Uterus (tissue), 4 donors: ENCODE results near the gene BRINP2. TPM values are rescaled to one million over a fixed set of nuclear protein-coding genes. Genes with fewer than 3 reads are reported as not detected.

Experiments used
- DNase-seq, 2 donors: peaks; one replicate each; pipeline ENCODE4 v3.0.0-alpha.2; 2019 to 2020
- H3K27ac ChIP-seq, 2 donors: fragments of 200-600 bp; sonication (generic); 1 replicate in 1 of 2; 2 replicates in 1 of 2; pipeline ENCODE4 v1.5.1; 2016 to 2018
- H3K27me3 ChIP-seq, 2 donors: fragments of 200-600 bp; sonication (generic); one replicate each; pipeline ENCODE4 v1.5.1; 2018 to 2019; ENCODE audit warnings: control low read depth in 1 of 2
- H3K36me3 ChIP-seq, 2 donors: fragments of 200-600 bp; sonication (generic); one replicate each; pipeline ENCODE4 v1.5.1; 2019; ENCODE audit warnings: control low read depth in 1 of 2
- H3K4me1 ChIP-seq, 2 donors: fragments of 200-600 bp; sonication (generic); one replicate each; pipeline ENCODE4 v1.5.1; 2018 to 2019; ENCODE audit warnings: control low read depth in 1 of 2
- H3K4me3 ChIP-seq, 2 donors: fragments of 200-600 bp; sonication (generic); 1 replicate in 1 of 2; 2 replicates in 1 of 2; pipeline ENCODE4 v1.5.1; 2018 to 2019; ENCODE audit warnings: mild to moderate bottlenecking in 1 of 2
- H3K9me3 ChIP-seq, 2 donors: fragments of 200-600 bp; sonication (generic); one replicate each; pipeline ENCODE4 v1.5.1; 2019; ENCODE audit warnings: control low read depth in 1 of 2
- CTCF ChIP-seq, 4 experiments: fragments of 200-600 bp in 2 of 4; fragments of 450-650 bp in 2 of 4; sonication (generic) in 2 of 4; IDR thresholded peaks; one replicate each; pipeline ENCODE4 v1.5.1; 2016 to 2019; ENCODE audit warnings: antibody characterized with exemption in 4 of 4, mild to moderate bottlenecking in 2 of 4, moderate library complexity in 1 of 4
- POLR2A ChIP-seq, 2 donors: fragments of 450-650 bp; IDR thresholded peaks; one replicate each; pipeline ENCODE4 v1.6.1; 2016; ENCODE audit warnings: antibody characterized with exemption in 2 of 2, mild to moderate bottlenecking in 1 of 2, moderate library complexity in 1 of 2
- intact Hi-C: fragments of 100-400 bp; cut with DNase I; formaldehyde crosslinking; loops from one replicate; pipeline ENCODE4 v1.15.1; 2023; ENCODE audit warnings: low total_unique reads
- total RNA-seq, 4 donors: library from RNA; depleted of rRNA in 3 of 4; stranded (reverse); fragments of >200 nt in 3 of 4; gene quantifications; one replicate each; pipeline versions ENCODE4 v1.1.0 to v1.2.4, GENCODE V29; 2014 to 2023
- donor health status: DM: yes; HTN: yes; CAD: no.

The BRINP2 gene
- total RNA-seq, 4 donors from 2014 or later = 0.18 to 5.7 TPM; not detected in 2

GRCh38 chr1:177216587-177217202, 45.9 kb downstream of the BRINP2 start:
- Histone ChIP-seq H3K36me3 (no peaks in the 10 kb centered on the region), H3K4me1 (no peaks in the 10 kb centered on the region), H3K27ac (no peak overlapping the region), H3K9me3 (peaks cover 0 to 8% of the 10 kb centered on the region in 2 donors), H3K4me3 (no peak overlapping the region), H3K27me3 (no peaks in the 10 kb centered on the region)
- intact Hi-C loops = no loop called here
- no peak for DNase-seq
- TF ChIP-seq CTCF (IDR thresholded peaks at IDR 0.05) (no peak), POLR2A (IDR thresholded peaks at IDR 0.05) (no peak)

GRCh38 chr1:177219554-177220458, 49.0 kb downstream of the BRINP2 start:
- intact Hi-C loops = no loop called here
- Histone ChIP-seq H3K27ac (no peak overlapping the region), H3K36me3 (no peaks in the 10 kb centered on the region), H3K4me1 (no peaks in the 10 kb centered on the region), H3K4me3 (no peak overlapping the region), H3K27me3 (no peaks in the 10 kb centered on the region), H3K9me3 (peaks cover 0 to 8% of the 10 kb centered on the region in 2 donors)
- no peak for TF ChIP-seq CTCF (IDR thresholded peaks at IDR 0.05)
- no peak for TF ChIP-seq POLR2A (IDR thresholded peaks at IDR 0.05)
- DNase-seq = no peak

- no peak overlapping the region for H3K27ac ChIP-seq
- no peaks in the 10 kb centered on the region for H3K4me1 ChIP-seq
- H3K36me3 ChIP-seq = no peaks in the 10 kb centered on the region
- H3K4me3 ChIP-seq = no peak overlapping the region
- TF ChIP-seq CTCF (IDR thresholded peaks at IDR 0.05) (no peak), POLR2A (IDR thresholded peaks at IDR 0.05) (no peak)
- DNase-seq = no peak
- H3K9me3 ChIP-seq = no peaks in the 10 kb centered on the region
- H3K27me3 ChIP-seq = no peaks in the 10 kb centered on the region
- intact Hi-C loops = no loop called here
These were observed 52.6 kb downstream of the BRINP2 start for GRCh38 chr1:177223359-177223758.

GRCh38 chr1:177227978-177228692, 57.4 kb downstream of the BRINP2 start:
- TF ChIP-seq CTCF (IDR thresholded peaks at IDR 0.05) (no peak), POLR2A (IDR thresholded peaks at IDR 0.05) (no peak)
- Histone ChIP-seq H3K4me1 (no peaks in the 10 kb centered on the region), H3K36me3 (no peaks in the 10 kb centered on the region), H3K27me3 (no peaks in the 10 kb centered on the region), H3K9me3 (no peaks in the 10 kb centered on the region), H3K4me3 (no peak overlapping the region), H3K27ac (no peak overlapping the region)
- intact Hi-C loops = no loop called here
- no peak for DNase-seq
